ENCODE data around the gene SPTAN1. TPM values are rescaled to one million over a fixed set of nuclear protein-coding genes. Genes with fewer than 3 reads are reported as not detected.
"Not testable (repeated sequence)": the region's sequence is repeated elsewhere in the genome, so short reads cannot be mapped to it uniquely, and the experiment has no call there.

SPTAN1 gene
- total RNA-seq, 1 experiment from 2014 or later, result 124 TPM

DNA sequence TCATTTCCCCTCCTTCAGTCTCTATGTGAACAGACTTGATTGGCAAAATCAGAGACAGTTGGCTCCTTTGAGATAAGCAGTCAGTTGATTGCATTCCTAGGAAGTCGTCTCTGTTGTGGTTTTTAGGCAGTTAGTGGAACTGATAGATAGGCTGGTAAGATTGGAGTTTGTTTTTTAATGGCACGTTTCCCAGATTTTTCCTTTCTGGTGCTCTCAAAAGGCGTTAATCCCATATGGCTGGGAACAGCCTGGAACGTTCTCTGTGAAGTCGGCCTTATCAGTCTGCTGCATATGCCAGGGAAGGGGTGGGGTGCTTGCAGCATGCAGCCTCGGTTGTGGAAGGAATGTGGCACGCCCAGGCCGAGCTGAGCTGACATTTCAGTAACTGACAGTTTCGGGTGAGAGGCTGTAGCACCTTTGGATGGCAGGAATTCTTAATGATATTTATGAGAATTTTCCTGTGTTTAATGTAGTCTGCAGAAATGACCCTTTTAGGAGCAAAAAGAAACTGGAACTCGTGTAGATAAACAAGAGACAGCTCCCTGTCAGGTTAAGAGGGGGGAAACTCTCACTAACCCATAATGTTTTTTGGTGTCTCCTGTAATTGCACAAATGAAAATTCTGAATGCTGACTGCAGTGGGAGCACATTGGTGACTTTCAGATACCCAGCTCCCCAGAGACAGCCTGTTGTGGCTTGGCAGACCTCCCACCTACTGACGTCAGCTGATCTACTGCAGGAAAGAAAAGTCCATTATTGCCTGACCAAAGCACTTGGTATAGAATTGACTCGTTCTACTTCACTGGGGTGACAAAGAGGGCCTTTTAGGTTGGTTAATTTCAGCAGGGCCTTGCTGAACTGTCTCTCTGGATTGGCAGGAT, 6.3 kb downstream of the SPTAN1 start:
- peak; percentile 32 for DNase-seq
- no peaks in the 10 kb centered on the region; the same call in 1 of the 2 replicates for H3K36me3 ChIP-seq (replicated peaks; ENCODE audit: control insufficient read depth, insufficient read depth, low read length)
- no peaks in the 10 kb centered on the region for H3K27me3 ChIP-seq (ENCODE audit: control insufficient read depth, insufficient read depth, low read length)
- H3K4me3 ChIP-seq (ENCODE audit: insufficient read depth, low read depth, low read length), result no peak overlapping the region

DNA sequence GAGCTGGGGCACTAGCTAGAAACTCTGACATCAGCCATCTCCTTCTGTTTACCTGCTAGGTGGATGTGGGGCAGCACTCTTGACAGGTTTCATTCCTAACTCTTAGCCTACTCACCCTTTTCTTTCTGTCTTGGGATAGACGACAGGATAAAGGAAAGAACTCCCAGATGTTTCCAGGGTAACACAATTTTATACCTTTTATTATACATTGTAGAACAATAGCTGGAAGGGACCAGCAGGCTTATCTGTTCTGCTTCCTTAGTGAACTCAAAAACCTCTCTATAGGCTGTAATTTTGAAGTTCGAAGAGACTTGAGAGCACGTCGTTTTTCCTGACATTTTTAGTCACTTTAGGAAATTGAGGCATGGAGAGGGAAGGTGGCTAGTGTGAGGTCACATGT, 13.2 kb downstream of the SPTAN1 start:
- H3K27me3 ChIP-seq (ENCODE audit: control insufficient read depth, insufficient read depth, low read length), result no peaks in the 10 kb centered on the region
- DNase-seq, result no peak
- H3K36me3 ChIP-seq (replicated peaks; ENCODE audit: control insufficient read depth, insufficient read depth, low read length), result peaks cover 9% of the 10 kb centered on the region
- H3K4me3 ChIP-seq (ENCODE audit: insufficient read depth, low read depth, low read length), result no peak overlapping the region

DNA sequence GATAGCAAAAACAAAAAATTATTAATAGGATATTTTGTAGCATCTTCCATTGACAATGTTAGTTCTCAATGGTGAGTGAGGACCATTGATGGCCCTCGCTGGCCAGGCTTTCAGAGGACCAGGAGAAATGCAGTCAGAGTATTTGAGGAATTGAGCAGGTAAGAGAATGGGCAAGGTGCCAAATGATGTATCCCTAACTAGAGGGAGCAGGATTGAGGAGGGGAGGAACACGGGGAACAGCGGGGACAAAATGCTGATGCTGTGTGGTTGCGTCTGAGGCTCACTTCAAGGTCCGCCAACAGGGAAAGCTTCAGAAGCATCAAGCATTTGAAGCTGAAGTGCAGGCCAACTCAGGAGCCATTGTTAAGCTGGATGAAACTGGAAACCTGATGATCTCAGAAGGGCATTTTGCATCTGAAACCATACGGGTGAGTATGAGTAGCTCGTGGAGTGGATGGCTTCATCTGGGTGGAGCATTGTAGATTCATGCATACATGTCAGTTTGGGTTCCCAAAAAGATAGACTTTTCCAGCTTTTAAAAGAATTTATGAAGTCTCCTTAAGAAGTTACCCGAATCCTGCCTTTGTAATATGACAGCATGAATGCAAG, 16.2 kb downstream of the SPTAN1 start:
- peaks cover 9% of the 10 kb centered on the region for H3K36me3 ChIP-seq (replicated peaks; ENCODE audit: control insufficient read depth, insufficient read depth, low read length)
- no peak for DNase-seq
- H3K27me3 ChIP-seq (ENCODE audit: control insufficient read depth, insufficient read depth, low read length), result no peaks in the 10 kb centered on the region
- H3K4me3 ChIP-seq (ENCODE audit: insufficient read depth, low read depth, low read length), result no peak overlapping the region

DNA sequence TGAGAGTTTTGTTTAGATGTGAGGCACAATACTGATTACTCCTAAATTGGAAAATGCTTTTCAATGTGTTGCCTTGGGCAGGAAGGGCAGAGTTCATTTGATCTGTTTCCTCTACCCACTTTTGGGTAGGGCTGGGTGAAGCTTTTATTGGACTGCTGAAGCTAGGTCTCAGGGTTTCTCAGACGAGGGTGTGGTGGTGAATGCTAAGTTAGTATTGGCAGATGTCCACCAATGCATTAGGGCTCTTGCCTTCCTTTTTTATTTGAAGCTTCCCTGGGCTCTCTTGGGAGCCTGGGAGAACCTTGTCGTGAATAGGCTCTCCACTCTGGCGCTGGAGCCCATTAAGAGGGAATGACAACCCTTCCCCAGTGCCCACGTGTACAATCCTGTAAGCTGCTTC, 23.1 kb downstream of the SPTAN1 start:
- no peak for DNase-seq
- H3K4me3 ChIP-seq (ENCODE audit: insufficient read depth, low read depth, low read length), result no peak overlapping the region
- H3K36me3 ChIP-seq (replicated peaks; ENCODE audit: control insufficient read depth, insufficient read depth, low read length), result peaks cover 41% of the 10 kb centered on the region
- H3K27me3 ChIP-seq (ENCODE audit: control insufficient read depth, insufficient read depth, low read length), result no peaks in the 10 kb centered on the region

DNA sequence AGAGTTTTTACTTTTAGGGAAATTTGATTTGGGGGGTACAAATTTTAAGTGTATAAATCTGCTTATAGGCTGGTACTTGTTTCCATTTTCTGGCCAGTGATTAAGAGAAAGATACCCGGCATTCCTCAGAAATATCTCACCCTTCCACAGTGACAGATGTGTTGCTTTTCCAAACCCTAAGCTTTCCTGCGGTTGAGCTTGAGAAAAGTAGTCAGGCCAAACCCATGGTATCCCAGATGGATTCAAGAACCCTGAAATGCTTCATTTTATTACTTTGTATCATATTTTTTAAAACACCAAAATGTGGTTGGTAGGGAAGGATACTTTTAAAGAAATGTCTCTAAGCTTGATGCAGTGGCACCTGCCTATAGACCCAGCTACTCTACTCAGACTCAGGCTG, 23.5 kb downstream of the SPTAN1 start:
- no peak overlapping the region for H3K4me3 ChIP-seq (ENCODE audit: insufficient read depth, low read depth, low read length)
- no peak for DNase-seq
- no peaks in the 10 kb centered on the region for H3K27me3 ChIP-seq (ENCODE audit: control insufficient read depth, insufficient read depth, low read length)
- H3K36me3 ChIP-seq (replicated peaks; ENCODE audit: control insufficient read depth, insufficient read depth, low read length), result peaks cover 44% of the 10 kb centered on the region

DNA sequence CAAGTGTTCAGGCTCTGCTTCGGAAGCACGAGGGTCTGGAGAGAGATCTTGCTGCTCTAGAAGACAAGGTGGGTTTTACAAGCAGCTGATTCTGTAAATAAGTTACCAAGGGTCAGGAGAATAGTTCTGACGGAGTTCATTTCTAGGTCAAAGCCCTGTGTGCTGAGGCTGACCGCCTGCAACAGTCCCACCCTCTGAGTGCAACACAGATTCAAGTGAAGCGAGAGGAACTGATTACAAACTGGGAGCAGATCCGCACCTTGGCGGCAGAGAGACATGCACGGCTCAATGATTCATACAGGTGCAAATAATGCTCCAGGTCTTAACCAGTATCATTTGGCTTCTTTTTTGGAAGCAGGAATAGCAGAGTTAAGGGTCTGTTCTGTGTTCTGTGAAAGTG, 24.8 kb downstream of the SPTAN1 start:
- no peak for DNase-seq
- no peaks in the 10 kb centered on the region for H3K27me3 ChIP-seq (ENCODE audit: control insufficient read depth, insufficient read depth, low read length)
- peaks cover 48% of the 10 kb centered on the region for H3K36me3 ChIP-seq (replicated peaks; ENCODE audit: control insufficient read depth, insufficient read depth, low read length)
- H3K4me3 ChIP-seq (ENCODE audit: insufficient read depth, low read depth, low read length), result no peak overlapping the region

DNA sequence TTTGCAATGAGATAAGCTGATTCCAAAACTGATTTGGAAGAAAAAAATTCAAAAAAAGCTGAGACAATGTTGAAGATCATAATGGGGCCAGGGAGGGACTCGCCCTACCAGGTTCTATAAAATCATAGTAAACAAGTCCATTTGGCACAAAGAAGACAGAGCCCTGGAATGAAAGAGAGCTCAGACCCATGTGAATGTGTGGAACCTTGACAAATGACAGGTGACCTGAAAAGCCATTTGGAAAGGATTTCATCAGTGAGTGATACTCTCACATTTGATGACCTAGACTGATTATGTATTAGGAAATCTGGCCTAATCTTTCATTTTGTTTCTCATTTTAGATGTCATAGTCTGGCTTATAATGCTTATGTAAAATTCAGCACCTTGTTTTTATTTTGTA, 26.8 kb downstream of the SPTAN1 start:
- Histone ChIP-seq H3K36me3 (replicated peaks; ENCODE audit: control insufficient read depth, insufficient read depth, low read length) (peaks cover 66% of the 10 kb centered on the region), H3K27me3 (ENCODE audit: control insufficient read depth, insufficient read depth, low read length) (no peaks in the 10 kb centered on the region), H3K4me3 (ENCODE audit: insufficient read depth, low read depth, low read length) (no peak overlapping the region)
- no peak for DNase-seq

DNA sequence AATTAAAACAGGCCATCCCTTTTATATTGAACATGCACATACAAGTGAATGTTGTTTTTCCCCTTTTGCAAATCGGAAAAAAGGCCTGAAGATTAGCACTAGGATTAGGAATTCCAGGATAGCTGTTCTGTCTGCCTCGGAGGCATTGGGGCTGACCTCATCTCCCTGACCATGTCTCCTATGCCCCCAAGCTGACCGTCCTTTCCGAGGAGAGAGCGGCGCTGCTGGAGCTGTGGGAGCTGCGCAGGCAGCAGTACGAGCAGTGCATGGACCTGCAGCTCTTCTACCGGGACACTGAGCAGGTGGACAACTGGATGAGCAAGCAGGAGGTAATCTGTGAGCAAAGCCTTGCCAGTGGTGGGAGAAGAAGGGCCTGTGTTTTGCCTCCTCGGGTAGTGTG, 28.3 kb downstream of the SPTAN1 start:
- H3K4me3 ChIP-seq (ENCODE audit: insufficient read depth, low read depth, low read length), result no peak overlapping the region
- DNase-seq, result no peak
- peaks cover 67% of the 10 kb centered on the region for H3K36me3 ChIP-seq (replicated peaks; ENCODE audit: control insufficient read depth, insufficient read depth, low read length)
- H3K27me3 ChIP-seq (ENCODE audit: control insufficient read depth, insufficient read depth, low read length), result no peaks in the 10 kb centered on the region

DNA sequence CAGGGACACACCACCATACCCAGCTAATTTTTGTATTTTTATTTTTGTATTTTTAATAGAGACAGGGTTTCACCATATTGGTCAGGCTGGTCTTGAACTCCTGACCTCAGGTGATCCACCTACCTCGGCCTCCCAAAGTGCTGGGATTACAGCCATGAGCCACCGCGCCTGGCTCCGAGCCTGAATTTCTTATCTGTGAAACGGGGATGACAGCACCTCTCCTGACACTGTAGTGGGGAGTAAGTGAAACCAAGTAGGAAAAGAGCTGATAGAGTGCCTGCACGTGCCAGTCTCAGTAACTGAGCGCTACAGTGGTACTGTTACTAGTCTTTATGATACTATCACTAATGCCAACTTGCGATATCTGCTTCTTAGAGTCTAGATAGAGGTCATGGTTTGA, 32.8 kb downstream of the SPTAN1 start:
- H3K27me3 ChIP-seq (ENCODE audit: control insufficient read depth, insufficient read depth, low read length); DNase-seq; H3K4me3 ChIP-seq (ENCODE audit: insufficient read depth, low read depth, low read length): not testable (repeated sequence)
- H3K36me3 ChIP-seq (replicated peaks; ENCODE audit: control insufficient read depth, insufficient read depth, low read length), result peaks cover 53% of the 10 kb centered on the region

DNA sequence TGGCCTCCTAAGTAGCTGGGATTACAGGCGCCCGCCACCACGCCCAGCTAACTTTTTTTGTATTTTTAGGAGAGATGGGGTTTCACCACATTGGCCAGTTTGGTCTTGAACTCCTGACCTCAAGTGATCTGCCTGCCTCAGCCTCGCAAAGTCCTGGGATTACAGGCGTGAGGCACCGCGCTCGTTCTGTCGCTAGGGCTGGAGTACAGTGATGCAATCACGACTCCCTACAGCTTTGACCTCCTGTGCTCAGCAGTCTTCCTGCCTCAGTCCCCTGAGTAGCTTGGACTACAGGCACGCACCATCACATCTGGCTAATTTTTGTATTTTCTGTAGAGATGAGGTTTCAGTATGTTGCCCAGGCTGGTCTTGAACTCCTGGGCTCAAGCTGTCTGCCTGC, 34.5 kb downstream of the SPTAN1 start:
- not testable (repeated sequence) for DNase-seq; H3K4me3 ChIP-seq (ENCODE audit: insufficient read depth, low read depth, low read length); H3K27me3 ChIP-seq (ENCODE audit: control insufficient read depth, insufficient read depth, low read length)
- H3K36me3 ChIP-seq (replicated peaks; ENCODE audit: control insufficient read depth, insufficient read depth, low read length), result peaks cover 52% of the 10 kb centered on the region

DNA sequence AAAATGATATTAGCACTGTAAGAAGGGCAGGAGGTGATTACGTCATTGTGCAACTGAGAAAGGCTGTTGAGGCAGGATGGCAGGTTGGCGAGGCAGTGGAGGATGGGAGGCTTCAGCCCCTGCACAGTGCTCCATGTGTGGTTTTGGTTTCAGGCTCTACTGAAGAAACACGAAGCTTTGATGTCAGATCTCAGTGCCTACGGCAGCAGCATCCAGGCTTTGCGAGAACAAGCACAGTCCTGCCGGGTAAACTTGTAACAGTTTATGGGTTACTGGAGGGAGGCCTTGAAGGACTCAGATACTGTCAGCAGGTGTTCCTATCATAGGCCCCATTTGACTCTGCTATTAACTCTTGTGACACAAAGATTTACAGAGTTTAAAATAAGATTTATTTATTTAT, 35.1 kb downstream of the SPTAN1 start:
- Histone ChIP-seq H3K27me3 (ENCODE audit: control insufficient read depth, insufficient read depth, low read length) (no peaks in the 10 kb centered on the region), H3K36me3 (replicated peaks; ENCODE audit: control insufficient read depth, insufficient read depth, low read length) (peaks cover 50% of the 10 kb centered on the region), H3K4me3 (ENCODE audit: insufficient read depth, low read depth, low read length) (no peak overlapping the region)
- no peak for DNase-seq

DNA sequence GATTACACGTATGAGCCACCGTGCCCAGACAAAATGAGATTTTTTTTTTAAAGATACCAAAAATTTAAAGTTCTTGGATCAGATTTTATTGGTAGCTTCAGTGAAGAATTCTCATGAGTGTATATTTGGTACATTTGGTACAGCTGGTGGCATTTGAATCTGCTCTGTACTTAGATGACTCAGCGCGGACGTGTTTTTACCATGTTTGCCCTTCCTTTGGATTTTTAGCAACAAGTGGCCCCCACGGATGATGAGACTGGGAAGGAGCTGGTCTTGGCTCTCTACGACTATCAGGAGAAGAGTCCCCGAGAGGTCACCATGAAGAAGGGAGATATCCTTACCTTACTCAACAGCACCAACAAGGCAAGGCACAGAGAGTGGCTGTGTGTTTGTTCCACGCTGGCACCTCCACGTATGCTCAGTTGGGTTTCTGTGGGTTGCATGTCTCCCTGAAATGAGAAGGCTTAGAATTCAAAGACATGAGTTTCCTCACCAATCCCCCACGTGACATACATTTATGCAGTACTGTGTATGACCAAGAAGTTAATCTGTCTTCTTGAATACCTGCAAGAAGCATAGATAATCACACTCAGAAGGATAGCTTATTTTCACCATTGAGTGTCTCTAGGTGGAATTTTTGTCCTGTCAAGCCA, 36.3 kb downstream of the SPTAN1 start:
- DNase-seq, result no peak
- Histone ChIP-seq H3K36me3 (replicated peaks; ENCODE audit: control insufficient read depth, insufficient read depth, low read length) (peaks cover 49% of the 10 kb centered on the region), H3K4me3 (ENCODE audit: insufficient read depth, low read depth, low read length) (no peak overlapping the region), H3K27me3 (ENCODE audit: control insufficient read depth, insufficient read depth, low read length) (no peaks in the 10 kb centered on the region)

DNA sequence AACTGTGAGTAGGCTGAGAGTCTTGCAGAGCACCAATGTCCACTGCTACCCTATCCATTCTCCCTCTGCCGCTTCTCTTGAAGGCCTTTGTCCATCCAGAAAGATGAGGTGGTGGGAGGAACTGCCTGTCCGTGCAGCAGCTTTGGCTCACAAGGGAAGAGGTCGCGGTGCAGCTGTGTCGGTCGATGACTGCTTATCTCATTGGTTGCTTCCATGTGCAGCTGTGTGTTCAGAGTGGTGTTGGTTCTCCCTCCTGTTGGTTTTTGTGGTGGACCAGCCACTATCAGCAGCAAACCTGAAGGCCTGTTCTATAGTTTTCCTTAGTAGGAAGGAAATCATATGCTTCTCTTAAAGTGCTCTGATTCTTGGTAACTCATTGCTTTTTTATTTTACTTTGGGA, 40.7 kb downstream of the SPTAN1 start:
- DNase-seq, result no peak
- Histone ChIP-seq H3K36me3 (replicated peaks; ENCODE audit: control insufficient read depth, insufficient read depth, low read length) (peaks cover 34% of the 10 kb centered on the region), H3K27me3 (ENCODE audit: control insufficient read depth, insufficient read depth, low read length) (no peaks in the 10 kb centered on the region)

DNA sequence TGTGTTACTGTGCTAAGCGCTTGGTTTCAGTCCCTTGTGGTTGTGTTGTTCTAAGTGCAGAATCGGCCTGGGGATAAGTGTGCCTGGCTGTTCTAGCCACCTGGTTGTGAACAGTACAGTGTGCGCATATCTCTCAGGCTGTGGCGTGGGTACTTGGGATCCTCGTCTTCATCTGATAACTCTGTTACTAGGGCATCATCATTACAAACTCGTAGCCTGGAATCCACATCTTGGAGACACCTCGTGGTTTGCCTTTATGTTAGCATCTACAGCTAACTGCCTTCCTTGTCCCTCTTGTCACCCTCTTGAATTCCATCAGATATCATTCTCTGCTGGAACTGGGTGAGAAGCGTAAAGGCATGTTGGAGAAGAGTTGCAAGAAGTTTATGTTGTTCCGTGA, 41.5 kb downstream of the SPTAN1 start:
- no peak for DNase-seq
- H3K36me3 ChIP-seq (replicated peaks; ENCODE audit: control insufficient read depth, insufficient read depth, low read length), result peaks cover 36% of the 10 kb centered on the region
- no peaks in the 10 kb centered on the region for H3K27me3 ChIP-seq (ENCODE audit: control insufficient read depth, insufficient read depth, low read length)
- no peak overlapping the region for H3K4me3 ChIP-seq (ENCODE audit: insufficient read depth, low read depth, low read length)

More for the DNA sequence above, 40.7 kb downstream of the SPTAN1 start:
- no peak overlapping the region for H3K4me3 ChIP-seq (ENCODE audit: insufficient read depth, low read depth, low read length)

DNA sequence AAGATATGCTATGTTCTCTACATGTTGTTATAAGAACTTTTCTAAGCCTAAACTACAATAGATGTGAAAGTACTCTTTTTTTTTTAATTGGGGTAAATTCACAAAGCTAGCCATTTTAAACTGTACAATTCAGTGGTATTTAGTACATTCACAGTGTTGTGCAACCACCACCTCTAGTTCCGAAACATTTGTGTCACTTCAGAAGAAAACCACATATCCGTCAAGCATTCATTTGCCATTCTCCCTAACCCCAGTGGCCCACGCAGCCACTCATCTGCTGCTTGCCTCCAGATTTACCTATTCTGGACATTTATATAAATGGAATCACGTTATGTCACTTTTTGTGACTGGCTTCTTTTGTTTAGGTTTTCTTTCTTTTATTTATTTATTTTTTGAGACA, 43.1 kb downstream of the SPTAN1 start:
- Histone ChIP-seq H3K27me3 (ENCODE audit: control insufficient read depth, insufficient read depth, low read length) (no peaks in the 10 kb centered on the region), H3K4me3 (ENCODE audit: insufficient read depth, low read depth, low read length) (no peak overlapping the region), H3K36me3 (replicated peaks; ENCODE audit: control insufficient read depth, insufficient read depth, low read length) (peaks cover 42% of the 10 kb centered on the region)
- no peak for DNase-seq
